Measurements from ENCODE around the gene ADGRL1. TPM values are rescaled to one million over a fixed set of nuclear protein-coding genes. Genes with fewer than 3 reads are reported as not detected.

The ADGRL1 gene
- total and polyA plus RNA-seq, 11 donors = 10.1 to 29.4 (median 14.1) TPM

GRCh38 chr19:14119644-14120496 is 86.1 kb downstream of the ADGRL1 start:
- ATAC-seq = no peak
- peak overlapping the region in 5 of 12 donors; percentile 60 to 80 (median 66) for H3K4me3 ChIP-seq
- no peak for TF ChIP-seq CTCF (IDR thresholded peaks at IDR 0.05)
- TF ChIP-seq POLR2A (IDR thresholded peaks at IDR 0.05) = no peak
- no peaks in the 10 kb centered on the region for H3K27me3 ChIP-seq
- intact Hi-C loops (cut with DNase I) = loop anchor here in 5 of 10 donors (5.0 kb wide), 2 partner anchors 38 to 48 kb away; partner anchors contain the start of gene MISP3 (in 2 of the 5)
- no peaks in the 10 kb centered on the region for H3K9me3 ChIP-seq
- H3K4me1 ChIP-seq = peaks cover 17 to 45% (median 37%) of the 10 kb centered on the region in 12 donors
- H3K36me3 ChIP-seq = no peaks in the 10 kb centered on the region
- peak overlapping the region; percentile 93 to 100 (median 99) for H3K27ac ChIP-seq
- WGBS, 4 donors = 85 to 94% (median 90%) methylated on average over 7 of the region's 7 CpGs
- no peak for DNase-seq

DNA sequence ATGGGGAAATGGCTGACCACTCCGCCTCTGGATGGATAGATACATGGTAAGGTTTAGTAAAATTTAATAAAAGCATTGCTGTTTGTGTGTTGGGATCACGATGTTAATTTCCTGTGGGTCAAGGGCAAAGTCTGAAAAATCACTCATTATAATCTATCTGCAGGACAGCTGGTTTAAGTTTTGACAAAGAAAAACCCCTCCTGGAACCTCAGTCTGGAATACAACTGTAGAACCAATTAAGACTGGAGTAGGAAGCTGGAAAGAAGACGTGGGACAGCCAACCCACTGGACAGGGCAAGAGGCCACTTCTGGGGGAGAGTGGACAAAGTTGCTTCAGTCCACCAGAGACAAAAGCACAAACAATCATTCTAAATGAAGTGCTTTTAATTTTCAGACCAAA is 86.8 kb downstream of the ADGRL1 start:
- no peak for TF ChIP-seq CTCF (IDR thresholded peaks at IDR 0.05)
- no peak for TF ChIP-seq POLR2A (IDR thresholded peaks at IDR 0.05)
- H3K9me3 ChIP-seq = no peaks in the 10 kb centered on the region
- WGBS, 4 donors = 34 to 47% (median 38%) methylated on average over 3 of the region's 3 CpGs
- H3K4me1 ChIP-seq = peaks cover 18 to 52% (median 44%) of the 10 kb centered on the region in 12 donors
- DNase-seq (no peak), ATAC-seq (no peak)
- peak overlapping the region in 10 of 12 donors; percentile 52 to 91 (median 65) for H3K4me3 ChIP-seq
- intact Hi-C loops (cut with DNase I) = loop anchor here in 5 of 10 donors (5.0 kb wide), 2 partner anchors 37 to 47 kb away; partner anchors contain the start of gene MISP3 (in 2 of the 5)
- H3K27me3 ChIP-seq = no peaks in the 10 kb centered on the region
- H3K36me3 ChIP-seq = no peaks in the 10 kb centered on the region
- peak overlapping the region; percentile 93 to 100 (median 99) for H3K27ac ChIP-seq

- H3K27ac ChIP-seq = peak overlapping the region; percentile 93 to 100 (median 99)
- H3K9me3 ChIP-seq = no peaks in the 10 kb centered on the region
- intact Hi-C loops (cut with DNase I) = loop anchor here in 5 of 10 donors (1.0 to 5.0 kb wide), 3 partner anchors 18 to 46 kb away; partner anchors contain the start of genes MISP3 (in 2 of the 5) and ASF1B (in 1 of the 5)
- H3K27me3 ChIP-seq = no peaks in the 10 kb centered on the region
- peak; percentile 80 to 92 (median 83) for DNase-seq
- H3K36me3 ChIP-seq = no peaks in the 10 kb centered on the region
- H3K4me3 ChIP-seq = peak overlapping the region; percentile 40 to 91 (median 63)
- TF ChIP-seq CTCF (IDR thresholded peaks at IDR 0.05) = no peak
- TF ChIP-seq POLR2A (IDR thresholded peaks at IDR 0.05) = peak in 1 of 2 donors; percentile 65
- 2 to 6% (median 3%) methylated on average over 20 to 61 of the region's 61 CpGs for WGBS, 4 donors
- H3K4me1 ChIP-seq = peaks cover 22 to 60% (median 51%) of the 10 kb centered on the region in 12 donors
- ATAC-seq = peak; percentile 29 to 62 (median 52)
Observed at GRCh38 chr19:14118165-14119051, 87.6 kb downstream of the ADGRL1 start.

All from heart left ventricle (tissue), 16 donors.